Adipose tissue (tissue), 3 donors: ENCODE data around the gene QRFP. TPM values are rescaled to one million over a fixed set of nuclear protein-coding genes. Genes with fewer than 3 reads are reported as not detected.

ENCODE experiments used
- H3K27ac ChIP-seq: one replicate; pipeline ENCODE4 v1.5.1; 2013; ENCODE audit warnings: low read depth, low read length
- WGBS, 3 donors: extraction: QIAGEN DNeasy Blood & Tissue Kit; methylation state at CpG; one replicate each; pipeline ENCODE4 v1.1.7; 2013; 5-methylcytosine and 5-hydroxymethylcytosine counted together
- polyA plus RNA-seq, 3 donors: library from polyadenylated mRNA; stranded (reverse); fragments of 200-250 nt; gene quantifications; one replicate each; pipeline ENCODE4 v1.2.3, GENCODE V29; 2013
- donor health status: healthy with polysubstance abuse.
- donor health status: Bipolar disorder and iron deficiency.
- donor health status: healthy.

Gene QRFP
- polyA plus RNA-seq, 3 donors, result 0.03 to 0.12 TPM; not detected in 1

DNA sequence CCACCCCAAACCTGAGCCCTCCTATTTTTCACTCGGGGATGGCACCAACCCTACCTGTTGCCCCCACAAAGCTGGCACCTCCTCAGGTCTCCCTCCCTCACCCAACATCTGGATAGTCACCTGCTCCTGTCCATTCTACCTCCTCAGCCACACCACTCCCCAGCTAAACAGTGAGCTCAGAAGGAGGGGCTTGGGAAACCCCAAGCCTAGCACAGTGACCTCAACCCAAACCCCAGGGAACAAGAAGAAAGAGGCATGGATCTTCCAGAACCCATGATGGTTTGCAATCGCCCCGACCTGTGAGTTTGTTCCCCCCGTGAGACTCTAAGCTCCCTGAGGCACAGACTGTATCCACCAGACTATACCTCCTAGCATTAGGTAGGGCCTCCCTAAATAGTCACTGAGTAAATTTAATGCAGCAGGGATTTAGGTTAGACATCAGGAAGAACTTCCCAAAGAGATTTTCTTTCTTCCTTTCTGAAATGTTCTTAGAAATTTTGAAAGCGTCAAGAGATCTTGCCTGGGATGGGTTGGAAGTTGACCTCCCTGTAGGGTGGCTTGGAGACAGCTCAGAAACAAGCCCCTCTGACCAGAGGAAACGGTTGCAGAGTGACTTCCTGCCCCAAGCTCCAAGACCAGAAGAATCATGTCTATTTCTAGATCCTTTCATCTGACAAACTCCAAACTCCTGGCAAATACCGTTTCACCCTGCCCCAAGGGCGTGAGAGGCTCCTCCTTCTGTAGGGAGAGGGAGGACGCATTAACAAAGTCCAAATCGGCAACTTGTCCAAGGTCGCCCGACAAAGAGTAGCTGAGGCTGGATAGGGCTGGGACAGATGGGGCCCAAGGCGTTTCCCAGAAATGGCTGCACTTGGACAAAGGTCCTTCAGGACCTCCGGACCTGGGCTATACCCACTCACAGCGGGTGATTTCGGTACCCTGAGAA is 38.4 kb upstream of the QRFP start:
- 44 to 58% (median 49%) methylated on average over 16 of the region's 16 CpGs for WGBS, 3 donors
- no peak overlapping the region for H3K27ac ChIP-seq

DNA sequence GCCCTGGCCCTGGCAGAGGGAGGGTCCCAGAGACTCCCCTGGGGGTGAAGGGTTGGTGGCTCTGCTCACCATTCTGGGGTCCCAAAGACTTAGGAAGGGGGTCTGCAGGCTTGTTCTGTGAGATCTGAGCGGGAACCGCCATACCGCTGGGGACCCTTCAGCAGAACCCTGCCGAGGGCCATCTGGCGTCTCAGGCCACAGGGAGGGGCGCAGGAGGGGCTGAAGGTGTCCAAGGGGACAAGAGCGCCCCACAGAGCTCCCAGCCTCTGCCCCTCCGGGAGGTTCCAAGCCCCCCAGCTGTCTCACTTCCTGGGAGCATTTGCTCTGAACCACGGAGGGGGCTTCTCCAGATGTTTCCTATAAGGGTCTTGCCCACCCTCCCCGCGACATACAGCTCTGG is 37.6 kb upstream of the QRFP start:
- H3K27ac ChIP-seq, result no peak overlapping the region
- WGBS, 3 donors, result 63 to 67% (median 65%) methylated on average over 11 of the region's 11 CpGs

DNA sequence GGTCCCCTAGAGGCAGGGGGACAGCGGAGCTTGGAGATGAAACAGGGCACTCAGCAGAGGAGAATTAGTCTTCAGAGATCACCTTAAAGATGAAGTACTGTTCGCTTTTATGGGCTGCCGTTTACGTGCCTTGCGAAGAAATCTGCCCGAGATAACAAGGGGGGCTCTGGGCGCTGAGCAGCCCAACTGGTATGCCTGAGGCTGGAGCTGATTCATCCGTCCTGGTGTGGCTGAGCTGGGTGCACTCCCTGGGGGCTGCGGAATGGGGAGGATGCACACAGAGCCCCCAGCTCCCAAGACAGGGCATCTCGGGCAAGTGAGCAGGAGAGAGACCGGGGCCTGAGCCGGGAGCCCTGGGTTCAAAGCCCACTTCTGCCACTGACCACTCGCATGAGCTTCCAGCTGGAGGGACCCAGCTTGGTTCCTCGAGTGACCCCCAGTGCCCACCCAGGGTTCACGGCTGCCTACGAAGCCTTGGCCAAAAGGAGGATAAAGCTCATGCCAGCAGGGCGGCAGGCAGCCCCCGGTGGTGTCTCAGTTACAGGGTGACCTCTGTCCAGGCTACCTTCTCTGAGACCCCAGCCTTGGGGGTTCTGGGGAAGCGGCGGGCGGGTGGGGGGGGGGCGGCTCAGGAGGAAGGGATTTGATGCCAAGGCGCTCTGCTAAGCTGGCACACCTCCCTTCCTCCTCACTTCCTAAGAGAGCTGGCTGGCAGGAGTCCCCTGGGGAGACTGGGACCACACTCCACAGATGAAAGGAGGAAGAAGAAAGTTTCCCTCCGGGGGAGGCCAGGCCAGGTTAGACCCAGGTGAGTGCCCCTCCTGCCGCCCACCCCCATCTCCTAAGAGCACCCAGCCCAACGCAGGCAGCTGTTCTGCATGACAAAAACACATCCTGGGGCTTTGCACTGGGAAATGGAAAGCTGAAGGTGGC is 36.8 kb upstream of the QRFP start:
- 21 to 30% (median 22%) methylated on average over 26 of the region's 26 CpGs for WGBS, 3 donors
- no peak overlapping the region for H3K27ac ChIP-seq

DNA sequence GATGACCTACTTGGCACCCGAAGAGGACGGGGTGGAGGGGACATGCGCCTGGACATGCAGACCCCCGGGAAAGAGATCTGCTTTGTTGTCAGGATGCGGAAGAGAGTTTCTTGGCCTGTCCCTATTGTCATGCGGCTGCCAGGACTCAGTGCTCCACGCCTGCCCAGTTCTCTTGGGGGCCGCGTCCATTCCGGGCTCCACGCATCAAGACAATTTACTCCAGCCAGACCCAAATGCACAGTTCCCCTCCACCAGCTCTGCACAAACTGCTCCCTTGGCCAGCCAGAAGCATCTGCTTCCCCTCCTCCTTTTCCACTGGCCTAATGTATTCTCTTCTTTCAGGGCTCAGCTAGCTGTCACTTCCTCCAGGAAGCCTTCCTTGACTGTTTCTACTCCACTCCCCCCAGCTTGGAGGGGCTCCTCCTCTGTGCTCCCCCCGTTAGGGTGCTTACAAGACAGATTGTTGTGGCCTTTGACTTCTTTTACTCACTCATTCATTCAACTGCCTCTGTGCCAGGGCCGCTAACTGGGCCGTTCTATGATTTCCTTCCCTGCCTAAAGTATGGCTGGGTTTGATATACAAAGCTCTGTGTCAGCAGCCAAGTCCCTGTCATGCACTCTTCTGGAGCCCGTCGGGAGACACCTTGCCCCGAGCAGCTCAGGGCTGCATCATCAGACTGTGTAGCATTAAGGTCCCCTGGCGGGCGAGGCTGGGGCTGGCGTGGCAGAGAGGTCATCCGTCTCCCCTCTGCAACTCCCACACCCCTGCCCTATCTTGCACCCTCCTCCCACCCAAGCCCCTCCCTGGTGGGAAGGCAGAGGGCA is 35.9 kb upstream of the QRFP start:
- 36 to 47% (median 40%) methylated on average over 21 of the region's 21 CpGs for WGBS, 3 donors
- no peak overlapping the region for H3K27ac ChIP-seq

DNA sequence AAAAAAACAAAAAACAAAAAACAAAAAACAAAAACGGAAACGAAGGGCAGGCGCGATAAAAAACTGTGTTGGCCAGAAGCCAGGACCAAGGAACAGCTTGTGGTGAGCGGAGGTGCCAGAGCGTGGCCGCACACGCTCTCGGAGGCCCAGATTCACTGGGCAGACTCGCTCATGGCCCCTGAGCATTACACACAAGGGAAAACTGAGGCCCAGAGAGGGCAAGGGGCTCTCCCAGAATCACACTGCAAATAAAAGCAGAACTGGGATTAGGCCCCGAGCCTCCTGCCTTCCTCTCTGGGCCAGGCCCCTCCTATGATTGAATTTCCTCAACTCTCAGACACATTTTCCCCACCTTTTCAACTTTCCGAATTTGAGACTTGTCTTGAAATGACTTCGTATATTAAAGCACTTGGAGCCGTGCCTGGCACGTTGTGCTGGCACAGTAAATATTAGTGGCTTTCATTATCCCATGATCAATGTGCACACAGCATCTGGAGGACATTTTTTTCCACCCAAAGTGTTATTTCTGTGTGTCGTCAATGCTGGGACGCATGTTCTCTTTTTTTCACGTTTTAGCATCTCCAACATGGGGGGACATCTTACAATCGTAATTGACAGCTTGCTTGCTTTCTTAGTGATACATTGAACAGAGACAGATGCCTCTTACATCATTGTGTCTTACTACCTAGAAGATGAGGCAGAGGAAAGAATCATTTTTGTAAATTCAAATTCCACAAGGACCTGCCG is 35.1 kb upstream of the QRFP start:
- no peak overlapping the region for H3K27ac ChIP-seq
- WGBS, 3 donors, result 60 to 70% (median 69%) methylated on average over 20 of the region's 20 CpGs

DNA sequence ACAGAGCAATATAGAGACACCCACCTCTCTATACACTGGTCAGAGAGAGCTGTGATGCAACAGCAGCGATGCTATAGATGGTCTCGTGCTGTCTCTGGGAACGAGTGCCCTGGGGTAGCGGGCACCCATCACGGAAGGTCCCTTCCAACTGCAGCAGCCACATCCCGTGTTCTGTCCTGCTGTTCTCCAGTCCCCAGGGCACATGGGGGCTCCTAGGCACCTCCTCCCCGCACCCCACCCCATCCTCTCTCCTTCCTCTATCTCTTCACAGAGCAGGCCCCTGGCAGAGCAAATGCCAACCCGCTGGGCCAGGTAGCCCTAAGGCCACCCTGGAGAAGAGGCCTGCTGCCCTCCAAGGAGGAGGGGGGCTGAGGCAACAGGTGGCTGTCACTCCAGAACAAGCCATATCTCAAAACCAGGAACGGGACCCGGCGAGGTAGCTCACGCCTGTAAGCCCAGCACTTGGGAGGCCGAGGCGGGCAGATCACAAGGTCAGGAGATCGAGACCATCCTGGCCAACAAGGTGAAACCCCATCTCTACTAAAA is 34.3 kb upstream of the QRFP start:
- WGBS, 3 donors, result 86 to 92% (median 91%) methylated on average over 15 of the region's 15 CpGs
- H3K27ac ChIP-seq, result no peak overlapping the region

DNA sequence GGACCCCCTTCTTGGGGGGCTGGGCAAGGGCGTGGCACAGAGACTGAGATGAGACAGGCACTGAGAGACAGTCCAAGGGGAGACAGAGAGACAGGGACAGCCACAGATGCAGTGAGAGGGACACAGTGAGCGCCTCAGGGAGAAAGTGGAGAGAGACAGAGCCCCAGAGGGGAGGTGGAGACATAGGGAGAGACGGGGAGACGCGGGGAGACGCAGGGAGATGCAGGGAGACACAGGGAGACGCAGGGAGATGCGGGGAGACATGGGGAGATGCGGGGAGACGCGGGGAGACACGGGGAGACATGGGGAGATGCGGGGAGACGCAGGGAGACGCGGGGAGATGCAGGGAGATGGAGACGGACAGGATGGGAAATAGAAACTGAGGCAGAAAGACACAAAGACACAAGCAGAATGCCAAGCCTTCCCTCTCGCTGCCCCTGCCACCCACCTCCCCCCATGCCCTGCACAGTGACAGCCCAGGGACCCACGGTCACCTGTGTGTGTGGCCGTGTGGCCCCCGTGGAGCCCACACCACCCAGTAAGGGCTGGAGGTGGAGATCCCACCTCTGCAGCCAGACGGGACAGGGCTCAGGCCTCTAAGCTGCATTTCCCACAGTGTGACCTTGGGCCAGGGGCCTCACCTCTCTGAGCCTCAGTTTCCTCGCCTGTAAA is 33.7 kb upstream of the QRFP start:
- WGBS, 3 donors, result 82 to 87% (median 85%) methylated on average over 23 of the region's 23 CpGs
- H3K27ac ChIP-seq, result no peak overlapping the region

DNA sequence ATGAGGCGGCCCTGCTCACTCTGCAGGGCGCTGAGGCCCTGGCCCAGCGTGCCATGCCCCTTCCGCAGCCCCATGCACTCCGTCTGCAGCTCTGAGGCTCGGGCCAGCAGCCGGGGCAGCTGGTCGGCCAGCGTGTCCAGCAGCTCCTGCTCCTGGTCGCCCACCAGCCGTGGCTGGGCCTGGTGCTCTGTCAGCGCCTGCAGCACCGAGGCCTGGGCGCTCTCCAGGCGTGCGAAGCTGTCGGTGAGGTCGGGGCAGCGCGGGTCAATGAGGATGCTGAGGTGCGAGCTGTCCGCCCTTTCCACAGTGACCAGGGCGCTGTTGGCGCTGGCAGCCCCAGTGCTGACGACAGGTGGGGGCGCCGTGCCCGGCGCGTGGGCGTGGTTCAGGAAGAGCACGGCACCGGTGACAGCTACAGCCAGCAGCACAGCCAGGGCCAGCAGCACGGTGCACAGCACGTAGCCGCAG is 33.0 kb upstream of the QRFP start:
- H3K27ac ChIP-seq, result no peak overlapping the region
- 84 to 89% (median 87%) methylated on average over 29 to 36 of the region's 36 CpGs for WGBS, 3 donors

DNA sequence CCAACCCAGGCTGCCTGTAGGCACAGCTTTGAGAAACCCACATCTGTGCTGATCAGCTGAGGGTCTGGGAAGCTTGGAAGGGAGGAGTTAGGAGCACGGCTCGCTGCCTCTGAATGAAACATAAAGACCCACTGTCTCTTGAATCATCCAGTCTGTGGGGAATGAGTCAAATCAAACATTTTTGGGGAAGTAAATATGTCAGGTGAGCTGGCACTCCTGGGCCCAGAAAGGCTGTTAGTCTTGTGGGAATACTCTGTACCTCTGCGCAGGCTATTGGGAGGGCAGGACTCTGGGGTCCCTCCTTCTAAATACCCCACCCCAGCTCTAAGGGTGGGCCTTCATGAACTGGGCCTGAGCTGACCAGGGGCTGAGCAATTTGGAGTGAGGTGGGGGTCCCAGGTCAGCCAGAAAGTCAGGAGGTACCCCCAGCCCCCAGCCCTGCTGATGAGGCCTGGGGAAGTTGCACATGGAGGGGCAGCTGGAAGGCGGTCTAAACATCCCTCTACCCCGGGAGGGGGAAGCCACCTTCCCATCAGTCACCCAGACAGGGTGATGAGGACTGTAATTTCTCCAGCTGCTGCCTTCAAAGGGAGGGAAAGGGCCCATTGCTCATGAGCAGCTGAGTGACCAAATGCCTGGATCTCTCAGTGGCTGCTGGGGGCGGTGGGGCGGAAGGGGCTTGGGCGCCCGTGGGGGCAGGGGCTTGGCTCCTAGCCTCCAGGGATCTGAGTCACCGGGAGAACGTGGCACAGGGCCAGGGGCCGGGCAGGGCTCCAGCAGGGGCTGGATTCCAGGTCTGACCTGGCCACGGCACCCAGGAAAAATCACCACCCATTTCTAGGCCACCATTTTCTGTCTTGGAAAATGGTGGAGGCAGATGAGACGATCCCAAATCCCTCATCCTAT is 31.6 kb upstream of the QRFP start:
- no peak overlapping the region for H3K27ac ChIP-seq
- 37 to 63% (median 58%) methylated on average over 10 to 14 of the region's 14 CpGs for WGBS, 3 donors

DNA sequence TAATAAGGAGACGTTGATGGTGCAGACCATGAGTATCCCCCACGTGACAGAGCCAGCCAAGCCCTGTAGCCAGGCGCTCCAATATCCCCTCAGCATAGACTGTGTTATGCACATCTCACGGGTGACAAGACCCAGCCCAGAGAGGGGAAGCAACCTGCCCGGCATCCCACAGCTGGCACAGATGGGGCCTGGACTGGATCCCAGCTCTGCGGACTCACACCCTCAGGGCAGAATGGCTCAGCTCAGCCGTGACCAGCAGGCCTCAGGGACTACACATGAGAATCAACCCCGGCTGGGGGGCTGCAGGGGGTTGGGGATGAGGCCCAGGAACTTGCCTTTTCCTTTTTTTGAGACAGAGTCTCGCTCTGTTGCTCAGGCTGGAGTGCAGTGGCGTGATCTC is 30.7 kb upstream of the QRFP start:
- WGBS, 3 donors, result 91% methylated on average over 10 of the region's 10 CpGs

DNA sequence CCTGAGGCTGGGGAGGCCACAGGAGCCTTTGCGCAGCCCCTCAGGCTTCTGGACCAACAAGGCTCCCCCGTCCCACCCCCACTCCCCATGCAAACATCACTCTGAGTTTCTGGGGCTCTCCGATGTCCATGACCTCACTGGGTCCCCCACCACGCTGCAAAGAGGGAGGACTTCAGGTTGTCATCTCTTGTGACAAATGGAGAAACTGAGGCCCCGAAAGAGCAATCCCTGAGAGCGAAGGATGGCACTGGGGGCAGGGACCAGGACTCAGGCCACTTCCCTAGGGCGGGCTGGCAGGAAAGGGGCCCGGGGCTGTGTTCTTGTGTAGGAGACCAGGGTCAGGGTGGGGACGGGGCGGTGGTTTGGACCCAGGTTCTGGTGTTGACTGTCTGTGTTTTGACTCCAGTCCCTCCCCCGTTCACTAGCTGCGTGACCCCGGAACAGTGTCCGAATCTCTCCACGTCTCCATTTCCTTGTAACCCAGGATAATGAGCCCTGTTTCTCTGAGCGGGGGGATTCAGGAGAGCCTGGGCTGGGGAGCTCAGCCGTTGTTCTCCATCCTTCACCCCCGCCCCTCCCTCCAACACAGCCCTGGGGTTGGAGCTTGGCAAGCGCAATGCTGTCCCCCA is 28.6 kb upstream of the QRFP start:
- 75 to 77% (median 76%) methylated on average over 19 of the region's 19 CpGs for WGBS, 3 donors
- no peak overlapping the region for H3K27ac ChIP-seq

More for the DNA sequence above, 30.7 kb upstream of the QRFP start:
- H3K27ac ChIP-seq, result no peak overlapping the region

DNA sequence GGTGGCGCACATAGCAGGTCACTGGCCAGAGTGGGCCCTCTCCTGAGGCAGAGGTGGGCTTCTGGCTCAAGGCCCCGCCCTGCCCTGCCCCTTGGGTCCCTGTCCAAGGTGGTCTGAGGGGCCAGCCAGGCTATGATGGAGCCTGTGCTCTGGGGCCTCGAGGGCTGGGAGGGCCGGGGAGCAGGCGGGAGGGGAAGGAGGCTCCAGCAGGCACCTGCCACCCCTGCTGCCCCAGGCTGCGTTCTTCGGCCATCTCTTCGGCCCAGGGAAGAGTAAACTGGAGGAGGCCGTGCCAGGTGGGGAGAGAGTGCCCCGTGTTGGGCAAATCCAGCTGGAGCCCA is 27.8 kb upstream of the QRFP start:
- no peak overlapping the region for H3K27ac ChIP-seq
- WGBS, 3 donors, result 74 to 85% (median 75%) methylated on average over 9 to 10 of the region's 10 CpGs

DNA sequence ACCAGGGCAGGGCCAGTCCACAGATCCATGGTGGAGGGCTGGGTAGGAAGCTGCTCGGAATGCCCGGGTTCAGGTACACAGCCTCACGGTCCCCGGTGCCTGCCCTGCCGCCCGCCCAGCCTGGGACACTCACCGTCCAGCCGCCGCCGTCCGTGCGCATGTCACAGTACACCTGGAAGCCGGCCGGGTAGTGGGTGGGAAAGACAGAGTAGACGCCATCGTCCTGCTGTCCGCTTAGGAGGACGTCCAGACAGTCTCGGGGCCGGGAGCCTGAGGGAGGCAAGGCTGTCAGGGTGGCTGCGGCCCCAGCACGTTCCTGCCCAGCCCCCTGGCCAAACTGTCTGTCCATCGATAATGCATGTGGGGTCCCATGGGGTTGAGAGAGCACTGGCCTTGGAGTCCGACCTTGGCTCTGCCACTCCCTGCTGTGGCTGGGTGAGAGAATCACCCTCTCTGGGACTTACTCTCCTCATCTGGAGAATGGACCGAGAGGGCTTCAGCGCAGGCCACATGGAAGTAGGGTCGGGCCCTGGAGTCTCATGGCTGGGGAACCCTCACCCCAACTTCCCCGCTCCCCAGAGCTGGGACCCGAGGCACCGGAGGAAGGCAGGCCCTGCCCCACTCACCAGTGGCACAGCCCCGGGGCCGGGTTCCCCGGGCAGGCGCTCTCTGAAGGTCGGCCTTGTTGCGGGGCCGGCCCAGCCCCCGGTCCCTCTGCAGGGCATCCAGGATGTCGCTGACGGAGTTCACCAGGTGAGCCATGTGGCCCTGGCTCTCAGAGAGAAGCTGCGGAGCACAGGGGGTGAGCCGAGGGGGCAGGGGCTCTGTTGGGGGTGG is 27.2 kb upstream of the QRFP start:
- 78 to 84% (median 83%) methylated on average over 38 to 42 of the region's 42 CpGs for WGBS, 3 donors
- H3K27ac ChIP-seq, result no peak overlapping the region

DNA sequence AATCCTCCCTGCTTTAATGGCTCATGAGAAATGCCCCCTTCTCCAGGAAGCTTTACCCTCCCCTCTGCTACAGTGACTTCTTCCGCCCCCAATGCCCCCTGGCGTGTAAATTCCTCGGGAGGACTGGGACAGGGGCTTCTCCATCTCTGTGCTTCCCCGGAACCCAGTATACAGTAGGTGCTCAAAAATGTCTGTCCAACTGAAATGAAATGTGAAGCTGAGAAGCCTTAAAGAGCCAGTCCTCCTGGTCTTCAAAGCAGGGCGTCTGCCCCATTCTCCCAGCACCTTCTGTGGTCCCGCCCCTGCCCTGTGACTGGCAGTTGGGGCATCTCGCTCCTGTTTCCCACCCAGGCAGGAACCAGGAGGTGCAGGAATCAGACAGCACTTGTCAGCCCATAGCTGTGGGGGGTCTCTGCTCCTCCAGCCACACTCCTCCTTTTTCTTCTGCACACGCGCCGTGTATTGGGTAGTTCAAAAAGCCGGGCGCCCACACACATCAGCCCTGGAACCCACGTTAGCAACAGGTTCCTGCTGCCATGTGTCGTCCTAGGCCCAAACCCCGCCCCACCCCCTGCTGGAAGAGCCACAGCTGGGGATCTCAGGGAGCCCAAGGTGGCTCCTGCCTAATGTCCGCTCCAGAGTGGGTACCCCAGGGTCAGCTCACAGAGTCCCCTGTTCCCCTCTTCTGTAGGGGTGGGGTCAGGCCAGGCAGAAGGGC is 26.4 kb upstream of the QRFP start:
- 63 to 75% (median 74%) methylated on average over 16 of the region's 16 CpGs for WGBS, 3 donors
- H3K27ac ChIP-seq, result no peak overlapping the region
